Measurements from ENCODE around the gene ZNF492. TPM values are rescaled to one million over a fixed set of nuclear protein-coding genes. Genes with fewer than 3 reads are reported as not detected.

The ZNF492 gene
- total RNA-seq, 4 donors from 2014 or later = 0.13 to 0.59 (median 0.22) TPM; not detected in 1

GRCh38 chr19:22602631-22603272 lies 31.4 kb upstream of the ZNF492 start:
- Histone ChIP-seq H3K27me3 (no peaks in the 10 kb centered on the region), H3K4me1 (no peaks in the 10 kb centered on the region), H3K4me3 (replicated peaks in 1 of 3) (no peak overlapping the region), H3K36me3 (no peaks in the 10 kb centered on the region), H3K9me3 (no peaks in the 10 kb centered on the region), H3K27ac (no peak overlapping the region)
- intact Hi-C loops (cut with DNase I) = no loop called here
- no peak for DNase-seq
- 49 to 53% methylated on average over 8 to 15 of the region's 19 CpGs for WGBS, 2 donors
- TF ChIP-seq CTCF (IDR thresholded peaks at IDR 0.05) = no peak
- no peak for TF ChIP-seq POLR2A (IDR thresholded peaks at IDR 0.05)

GRCh38 chr19:22603518-22604440 lies 30.3 kb upstream of the ZNF492 start:
- no peak for TF ChIP-seq CTCF (IDR thresholded peaks at IDR 0.05)
- no peak for TF ChIP-seq POLR2A (IDR thresholded peaks at IDR 0.05)
- intact Hi-C loops (cut with DNase I) = no loop called here
- H3K27me3 ChIP-seq = no peaks in the 10 kb centered on the region

GRCh38 chr19:22604571-22605274 lies 29.4 kb upstream of the ZNF492 start:
- Histone ChIP-seq H3K9me3 (no peaks in the 10 kb centered on the region), H3K4me1 (no peaks in the 10 kb centered on the region), H3K36me3 (no peaks in the 10 kb centered on the region), H3K27me3 (no peaks in the 10 kb centered on the region), H3K4me3 (replicated peaks in 1 of 3) (no peak overlapping the region), H3K27ac (no peak overlapping the region)
- 81 to 90% methylated on average over 10 of the region's 10 CpGs for WGBS, 2 donors
- TF ChIP-seq CTCF (IDR thresholded peaks at IDR 0.05) (no peak), POLR2A (IDR thresholded peaks at IDR 0.05) (no peak)
- intact Hi-C loops (cut with DNase I) = no loop called here
- DNase-seq = no peak

More at GRCh38 chr19:22603518-22604440, 30.3 kb upstream of the ZNF492 start:
- 77 to 83% methylated on average over 13 to 14 of the region's 14 CpGs for WGBS, 2 donors
- no peak for DNase-seq
- Histone ChIP-seq H3K4me1 (no peaks in the 10 kb centered on the region), H3K27ac (no peak overlapping the region), H3K4me3 (replicated peaks in 1 of 3) (no peak overlapping the region), H3K9me3 (no peaks in the 10 kb centered on the region), H3K36me3 (no peaks in the 10 kb centered on the region)

GRCh38 chr19:22605275-22606211 lies 28.6 kb upstream of the ZNF492 start:
- no peak for DNase-seq
- no peaks in the 10 kb centered on the region for H3K4me1 ChIP-seq
- no peak overlapping the region for H3K27ac ChIP-seq
- no peak overlapping the region for H3K4me3 ChIP-seq (replicated peaks in 1 of 3)
- intact Hi-C loops (cut with DNase I) = no loop called here
- WGBS, 2 donors = 75 to 83% methylated on average over 12 of the region's 12 CpGs
- no peak for TF ChIP-seq POLR2A (IDR thresholded peaks at IDR 0.05)
- TF ChIP-seq CTCF (IDR thresholded peaks at IDR 0.05) = no peak
- no peaks in the 10 kb centered on the region for H3K36me3 ChIP-seq
- no peaks in the 10 kb centered on the region for H3K9me3 ChIP-seq
- no peaks in the 10 kb centered on the region for H3K27me3 ChIP-seq
